Stimulated activated CD8-positive, alpha-beta memory T cell treated with anti-CD3 and anti-CD28 coated beads, Interleukin-2, amount 100 ng/mL, for 1 hour (primary cell): ENCODE data around the gene GSAP.
"Not testable (repeated sequence)": the region's sequence is repeated elsewhere in the genome, so short reads cannot be mapped to it uniquely, and the experiment has no call there.

ENCODE experiments used
- DNase-seq, 2 donors: peaks; one replicate each; pipeline ENCODE4 v3.0.0-alpha.2; 2020; ENCODE audit warnings: low read depth in 2 of 2

Gene GSAP

DNA sequence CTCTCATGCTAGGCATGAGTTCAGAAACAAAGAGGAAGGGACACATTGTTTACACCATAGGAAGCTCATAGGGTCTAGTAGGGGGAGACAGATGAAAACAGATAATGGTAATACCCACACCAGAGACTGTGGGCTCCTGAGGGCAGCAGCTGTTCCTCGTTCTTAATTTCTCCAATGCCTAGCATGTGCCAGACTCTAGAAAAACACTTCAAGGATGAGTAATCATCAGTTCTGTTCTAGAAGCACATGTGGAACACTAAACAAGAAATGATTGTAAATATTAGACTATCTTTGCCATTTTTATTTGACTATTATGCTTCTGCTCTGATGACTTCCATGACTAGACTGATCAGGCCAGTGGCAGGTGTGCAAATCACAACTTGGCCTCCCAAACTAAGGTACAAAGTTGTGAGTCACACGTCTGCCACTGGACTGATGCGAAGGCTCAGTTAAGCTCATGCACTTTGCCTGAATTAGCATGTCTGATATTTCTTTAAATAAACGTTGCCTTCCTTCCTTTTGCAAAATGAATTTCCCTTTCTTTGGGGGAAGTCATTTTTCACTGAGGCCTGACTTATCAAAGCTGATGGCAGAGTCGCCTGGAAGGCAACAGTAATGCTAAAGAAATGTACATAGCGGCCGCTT lies 127.4 kb downstream of the GSAP start:
- no peak for DNase-seq

DNA sequence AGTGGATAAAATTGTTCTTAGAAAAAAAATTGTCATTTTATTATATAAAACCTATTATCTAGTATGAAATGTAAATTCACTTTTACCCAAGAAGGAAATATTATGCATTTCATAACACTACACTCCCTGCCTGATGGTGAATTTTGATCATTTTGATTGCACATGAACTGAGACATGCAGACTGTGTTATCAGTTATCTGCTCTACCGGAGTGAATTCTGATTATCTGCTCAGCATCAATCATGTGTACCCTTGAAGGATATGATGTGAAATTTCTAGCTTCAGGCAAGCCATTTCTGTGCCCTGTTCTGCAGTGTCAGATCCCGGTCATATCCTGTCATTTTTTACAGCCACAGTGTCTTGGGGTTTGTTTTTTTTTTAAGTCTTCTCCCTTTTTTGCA lies 131.5 kb downstream of the GSAP start:
- no peak for DNase-seq

GRCh38 chr7:77284005-77284404 lies 132.1 kb downstream of the GSAP start:
- no peak for DNase-seq

DNA sequence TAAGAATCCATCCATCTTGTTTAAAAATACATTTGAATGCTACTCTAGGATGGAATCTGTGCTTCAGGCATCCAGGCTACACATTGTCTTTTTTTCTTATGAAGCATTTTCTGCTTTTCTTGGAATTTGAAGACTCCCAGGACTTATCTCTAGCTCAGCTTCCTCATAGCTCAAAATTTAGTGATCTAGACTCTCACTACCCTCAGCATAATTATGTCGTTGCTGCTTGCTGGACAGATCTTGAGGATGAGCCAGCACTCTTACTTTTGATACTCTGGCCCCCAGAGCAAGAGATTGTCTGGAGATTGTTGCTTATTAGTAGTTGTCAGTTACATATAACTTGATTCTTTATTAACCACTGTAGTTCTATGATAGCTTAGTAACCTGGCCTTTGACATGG lies 133.3 kb downstream of the GSAP start:
- DNase-seq: no peak

- no peak for DNase-seq
Measured at GRCh38 chr7:77281780-77282478, 134.2 kb downstream of the GSAP start.

- DNase-seq: no peak
Measured at GRCh38 chr7:77276120-77276519, 140.0 kb downstream of the GSAP start.

- not testable (repeated sequence) for DNase-seq
Measured at GRCh38 chr7:77275663-77276062, 140.5 kb downstream of the GSAP start.

DNA sequence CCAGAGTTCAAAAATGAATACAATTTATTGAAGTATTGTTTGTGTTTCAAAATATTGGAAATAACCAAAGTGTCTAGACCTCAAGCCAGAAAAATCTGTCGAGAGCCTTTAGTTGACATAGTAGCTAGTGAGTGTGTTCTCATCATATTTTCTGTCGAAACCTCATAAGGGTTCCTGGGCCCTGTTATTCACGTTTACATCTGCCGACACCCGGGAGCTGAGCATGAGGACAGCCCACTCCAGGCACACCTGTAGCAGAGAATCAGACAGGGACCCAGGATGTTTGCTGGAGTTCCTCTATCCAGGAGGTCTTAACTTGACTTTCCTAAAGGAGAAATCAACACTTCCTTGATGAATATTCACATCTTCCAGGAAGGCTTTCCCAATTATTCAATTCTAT lies 144.4 kb downstream of the GSAP start:
- no peak for DNase-seq

GRCh38 chr7:77270094-77270480 lies 146.1 kb downstream of the GSAP start:
- no peak for DNase-seq

DNA sequence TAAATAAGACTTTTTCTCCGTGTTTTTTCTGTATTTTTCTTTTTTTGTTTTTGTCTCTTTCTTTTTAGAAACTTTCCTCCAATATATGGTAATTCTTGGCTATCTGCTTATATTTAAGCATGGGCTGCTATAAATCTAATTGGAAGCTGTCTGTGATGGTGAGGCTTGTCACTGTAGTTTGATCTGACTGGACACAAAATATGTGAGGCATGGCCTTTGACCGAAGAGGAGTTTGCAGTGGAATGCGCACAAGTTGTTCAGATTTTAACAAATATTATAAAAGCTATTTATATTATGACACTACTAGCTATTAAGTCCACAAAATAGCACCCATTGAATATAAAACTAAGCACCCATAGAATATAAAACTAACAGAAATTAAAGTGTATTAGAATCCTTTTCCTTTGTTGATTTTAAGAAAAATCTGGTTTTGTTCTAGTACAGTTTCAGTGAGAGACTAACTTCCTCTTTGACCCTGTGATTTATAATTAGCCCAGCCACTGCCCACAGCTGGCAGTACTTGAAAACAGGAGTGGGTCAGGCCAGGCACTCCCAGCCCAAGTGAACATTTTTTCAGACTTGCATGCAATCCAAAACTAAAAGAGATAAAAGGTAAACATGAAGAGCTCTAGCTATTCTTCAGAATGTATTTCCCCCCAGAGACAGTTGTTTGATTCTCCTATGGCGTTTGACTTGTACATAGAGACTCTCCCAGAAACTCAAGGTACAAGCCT lies 146.6 kb downstream of the GSAP start:
- no peak for DNase-seq

DNA sequence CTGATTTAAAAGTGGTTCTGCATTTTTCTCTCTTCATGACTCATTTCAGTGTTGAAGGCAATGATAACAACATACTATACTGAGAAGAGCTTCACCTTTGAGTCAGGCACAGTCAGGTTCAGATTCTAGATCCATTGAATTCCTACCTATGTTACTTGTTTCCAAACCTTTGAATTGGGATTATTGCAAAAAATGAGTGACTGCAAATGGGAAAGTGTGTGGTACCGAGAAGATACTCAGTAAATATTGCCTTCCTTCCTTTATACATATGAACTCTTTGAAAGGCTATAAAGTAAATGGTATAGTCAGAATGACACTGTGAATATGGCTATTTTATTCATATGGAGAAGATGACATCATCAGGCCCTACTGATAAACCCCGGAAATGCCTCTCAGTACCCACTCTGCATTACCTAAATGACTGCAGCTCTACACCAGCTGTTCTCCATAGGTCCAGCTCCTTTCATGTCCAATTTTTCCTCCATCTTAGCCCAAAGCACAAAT lies 149.8 kb downstream of the GSAP start:
- no peak for DNase-seq

DNA sequence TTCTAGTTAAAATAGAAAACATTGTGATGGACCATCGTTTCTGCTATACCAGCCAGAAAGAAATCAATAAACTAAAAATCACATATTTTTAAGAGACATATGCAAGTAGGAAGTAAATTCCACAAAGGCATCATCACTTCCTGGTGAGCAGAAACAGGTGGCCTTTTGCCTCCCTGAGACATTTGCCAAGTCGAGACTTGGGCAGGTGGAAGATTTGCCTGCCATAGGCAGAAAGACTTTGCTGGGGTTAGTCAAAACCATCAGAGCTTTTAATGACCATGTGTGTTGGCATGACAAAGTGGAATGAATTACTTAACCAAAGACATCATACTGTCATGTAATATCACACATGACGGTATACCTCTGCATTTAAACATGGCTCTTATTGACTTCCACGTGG lies 150.5 kb downstream of the GSAP start:
- no peak for DNase-seq

GRCh38 chr7:77262316-77262715 lies 153.8 kb downstream of the GSAP start:
- DNase-seq: no peak
